CD4-positive, alpha-beta memory T cell (primary cell): ENCODE results near the gene CSF2RB. TPM values are rescaled to one million over a fixed set of nuclear protein-coding genes. Genes with fewer than 3 reads are reported as not detected.

Source experiments
- CTCF ChIA-PET: fragments of 350-600 bp; sonication (Branson Sonifier 250); formaldehyde crosslinking; loops from one replicate; lab custom pipeline; 2021; ENCODE audit warnings: inconsistent platforms; ENCODE audit not compliant: partially characterized antibody; lab: Charles Lee
- POLR2A ChIA-PET: fragments of 350-600 bp; sonication (Branson Sonifier 250); formaldehyde crosslinking; loops from one replicate; lab custom pipeline; 2021; ENCODE audit not compliant: partially characterized antibody; lab: Charles Lee
- DNase-seq, 5 donors: peaks; one replicate each; pipeline versions ENCODE4 v3.0.0 to v3.0.0-alpha.2; 2020 to 2022; ENCODE audit warnings: mixed read lengths in 1 of 5
- H3K27ac ChIP-seq: one replicate; pipeline ENCODE4 v1.7.0; 2013; ENCODE audit warnings: low read depth, low read length
- H3K27me3 ChIP-seq: 2 replicates; pipeline ENCODE4 v1.7.0; 2013; ENCODE audit warnings: mild to moderate bottlenecking, low read length, moderate library complexity; ENCODE audit not compliant: insufficient read depth
- H3K36me3 ChIP-seq: 2 replicates; pipeline ENCODE4 v1.7.0; 2013; ENCODE audit warnings: mild to moderate bottlenecking, low read length, moderate library complexity; ENCODE audit not compliant: insufficient read depth
- H3K4me1 ChIP-seq: 2 replicates; pipeline ENCODE4 v1.7.0; 2013; ENCODE audit warnings: mild to moderate bottlenecking, low read length, moderate library complexity; ENCODE audit not compliant: insufficient read depth
- H3K4me3 ChIP-seq, 2 donors: one replicate each; pipeline ENCODE4 v1.7.0; 2013; ENCODE audit warnings: low read length in 2 of 2, mild to moderate bottlenecking in 1 of 2
- H3K9me3 ChIP-seq, 2 donors: one replicate each; pipeline ENCODE4 v1.7.0; 2013; ENCODE audit warnings: low read length in 2 of 2, control low read depth in 1 of 2; ENCODE audit not compliant: control insufficient read depth in 1 of 2
- H3K27ac Mint-ChIP-seq, 7 donors: one replicate each; pipeline ENCODE4 v1.8.0; 2020 to 2021; ENCODE audit warnings: mixed read lengths in 7 of 7, mild to moderate bottlenecking in 6 of 7, inconsistent platforms in 3 of 7, moderate library complexity in 3 of 7
- H3K27me3 Mint-ChIP-seq, 2 donors: one replicate each; pipeline ENCODE4 v1.8.0; 2020 to 2021; ENCODE audit warnings: mixed read lengths in 2 of 2
- H3K36me3 Mint-ChIP-seq, 2 donors: one replicate each; pipeline ENCODE4 v1.8.0; 2020 to 2021; ENCODE audit warnings: mixed read lengths in 2 of 2, inconsistent platforms in 1 of 2, mild to moderate bottlenecking in 1 of 2
- H3K4me1 Mint-ChIP-seq, 4 donors: one replicate each; pipeline ENCODE4 v1.8.0; 2020 to 2021; ENCODE audit warnings: mixed read lengths in 4 of 4, mild to moderate bottlenecking in 1 of 4
- H3K4me3 Mint-ChIP-seq, 8 donors: one replicate each; pipeline ENCODE4 v1.8.0; 2020 to 2021; ENCODE audit warnings: mixed read lengths in 8 of 8, mild to moderate bottlenecking in 7 of 8, moderate library complexity in 6 of 8, inconsistent platforms in 3 of 8
- H3K9me3 Mint-ChIP-seq, 8 donors: one replicate each; pipeline ENCODE4 v1.8.0; 2020 to 2021; ENCODE audit warnings: mixed read lengths in 8 of 8, mild to moderate bottlenecking in 5 of 8, inconsistent platforms in 3 of 8, moderate library complexity in 1 of 8
- intact Hi-C: fragments of 100-400 bp; cut with micrococcal nuclease; formaldehyde crosslinking; loops from one replicate; pipeline ENCODE4 v1.15.1; 2023
- polyA plus RNA-seq, 2 donors: library from polyadenylated mRNA; unstranded; fragments of 300-500 nt; fragmentation: Illumina TruSeq; gene quantifications; one replicate each; pipeline ENCODE4 v1.2.3, GENCODE V29; 2021
- total RNA-seq, 2 experiments: library from RNA; stranded (reverse); gene quantifications; one replicate each; pipeline ENCODE4 v1.2.3, GENCODE V29; 2021

Gene CSF2RB
- total and polyA plus RNA-seq, 4 experiments from 2014 or later = 0.34 to 1.2 (median 1.2) TPM; not detected in 1

DNA sequence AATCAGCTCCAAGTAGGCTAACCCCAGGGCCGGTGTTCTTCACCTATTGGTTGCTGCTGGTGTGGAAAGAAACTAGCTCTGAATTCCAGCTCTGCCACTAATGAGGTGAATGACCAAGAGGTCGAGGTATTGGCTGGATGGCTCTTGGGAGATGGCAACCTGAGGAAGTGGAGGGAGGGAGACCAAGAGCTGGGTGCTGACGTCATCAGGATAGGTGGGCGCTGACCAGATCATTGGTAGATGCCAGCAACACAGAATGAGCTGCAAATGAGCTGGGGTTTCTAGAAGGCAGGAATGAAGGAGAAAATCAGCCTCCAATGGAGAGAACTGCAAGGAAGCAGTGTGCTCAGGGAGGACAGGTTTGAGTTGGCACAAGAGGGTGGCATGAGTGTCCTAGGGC is 14.7 kb upstream of the CSF2RB start:
- Histone ChIP-seq H3K4me1 (no peaks in the 10 kb centered on the region), H3K27ac (no peak overlapping the region), H3K27me3 (no peaks in the 10 kb centered on the region), H3K4me3 (no peak overlapping the region), H3K9me3 (peaks cover 0 to 3% of the 10 kb centered on the region in 2 donors), H3K36me3 (no peaks in the 10 kb centered on the region)
- CTCF ChIA-PET = interaction anchor here (1.2 kb wide), 1 partner anchor 43 kb away, joined by 3 read pairs; no protein-coding TSS in a partner anchor
- intact Hi-C loops = no loop called here
- no peak overlapping the region for H3K4me3 Mint-ChIP-seq
- H3K36me3 Mint-ChIP-seq = peaks cover 0 to 7% of the 10 kb centered on the region in 2 donors
- POLR2A ChIA-PET = no interaction called here
- no peak for DNase-seq
- H3K9me3 Mint-ChIP-seq = peaks cover 3 to 22% (median 14%) of the 10 kb centered on the region in 8 donors
- peaks cover 12 to 20% of the 10 kb centered on the region in 2 donors for H3K27me3 Mint-ChIP-seq
- peak overlapping the region in 1 of 7 donors; percentile 38 for H3K27ac Mint-ChIP-seq
- H3K4me1 Mint-ChIP-seq = peaks cover 0 to 8% (median 5%) of the 10 kb centered on the region in 4 donors

DNA sequence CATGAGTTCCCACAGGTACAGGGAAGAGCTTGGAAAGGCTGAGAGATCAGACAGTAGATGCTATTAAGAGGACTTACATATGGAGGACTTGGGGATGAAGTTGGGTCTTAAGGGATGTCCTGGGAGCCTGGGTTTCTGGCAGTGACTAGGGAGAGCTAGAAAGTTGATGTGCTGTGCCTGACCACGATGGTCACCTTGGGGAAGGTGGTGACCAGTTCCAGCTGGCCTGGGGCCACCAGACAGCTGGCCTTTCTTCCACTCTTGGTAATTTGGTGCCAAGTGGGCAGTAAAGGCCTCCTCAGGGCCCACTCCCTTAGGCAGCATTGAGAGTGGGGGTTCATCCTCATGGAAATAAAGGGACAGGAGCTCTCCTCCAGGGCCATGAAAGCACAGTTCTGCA is 13.9 kb upstream of the CSF2RB start:
- H3K27me3 ChIP-seq = no peaks in the 10 kb centered on the region
- peaks cover 3 to 22% (median 14%) of the 10 kb centered on the region in 8 donors for H3K9me3 Mint-ChIP-seq
- H3K36me3 ChIP-seq = no peaks in the 10 kb centered on the region
- no peak overlapping the region for H3K4me3 ChIP-seq
- POLR2A ChIA-PET = interaction anchor here (0.6 kb wide), 1 partner anchor 13 kb away, joined by 3 read pairs; no protein-coding TSS in a partner anchor
- CTCF ChIA-PET = interaction anchor here (1.2 kb wide), 1 partner anchor 43 kb away, joined by 3 read pairs; no protein-coding TSS in a partner anchor
- H3K27me3 Mint-ChIP-seq = peaks cover 14 to 24% of the 10 kb centered on the region in 2 donors
- no peak for DNase-seq
- H3K9me3 ChIP-seq = peaks cover 0 to 3% of the 10 kb centered on the region in 2 donors
- peaks cover 0 to 7% of the 10 kb centered on the region in 2 donors for H3K36me3 Mint-ChIP-seq
- no peak overlapping the region for H3K27ac ChIP-seq
- H3K4me3 Mint-ChIP-seq = no peak overlapping the region
- peaks cover 0 to 8% (median 5%) of the 10 kb centered on the region in 4 donors for H3K4me1 Mint-ChIP-seq
- H3K4me1 ChIP-seq = no peaks in the 10 kb centered on the region
- intact Hi-C loops = no loop called here
- no peak overlapping the region for H3K27ac Mint-ChIP-seq

DNA sequence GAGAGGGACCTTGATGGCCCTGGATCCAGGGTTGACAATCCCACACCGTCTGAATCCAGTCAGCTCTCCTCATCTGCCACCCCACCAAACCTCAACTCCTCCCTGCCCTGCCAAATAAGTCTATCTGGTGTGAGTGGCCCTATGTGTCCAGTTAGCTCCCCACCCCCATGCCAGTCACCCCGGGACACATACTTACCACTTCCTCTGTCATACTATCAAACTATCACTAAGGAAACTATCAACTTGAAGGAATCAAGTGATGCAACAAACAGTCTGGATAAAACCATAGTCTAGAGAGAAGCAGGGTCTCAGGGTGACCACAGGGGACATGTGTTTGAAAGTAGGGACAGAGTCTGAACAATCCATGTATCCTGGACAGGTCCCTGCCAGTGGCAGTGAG is 13.2 kb upstream of the CSF2RB start:
- peaks cover 14 to 28% of the 10 kb centered on the region in 2 donors for H3K27me3 Mint-ChIP-seq
- DNase-seq = no peak
- H3K27ac ChIP-seq = no peak overlapping the region
- ChIA-PET POLR2A (interaction anchor here (0.6 kb wide), 1 partner anchor 14 kb away, joined by 3 read pairs; no protein-coding TSS in a partner anchor), CTCF (no interaction called here)
- no peak overlapping the region for H3K4me3 Mint-ChIP-seq
- H3K36me3 Mint-ChIP-seq = peaks cover 0 to 2% of the 10 kb centered on the region in 2 donors
- H3K27ac Mint-ChIP-seq = peak overlapping the region in 1 of 7 donors; percentile 48
- no peak overlapping the region for H3K4me3 ChIP-seq
- intact Hi-C loops = no loop called here
- H3K9me3 ChIP-seq = peaks cover 0 to 3% of the 10 kb centered on the region in 2 donors
- peaks cover 0 to 8% (median 5%) of the 10 kb centered on the region in 4 donors for H3K4me1 Mint-ChIP-seq
- no peaks in the 10 kb centered on the region for H3K27me3 ChIP-seq
- H3K36me3 ChIP-seq = no peaks in the 10 kb centered on the region
- H3K9me3 Mint-ChIP-seq = peaks cover 3 to 21% (median 9%) of the 10 kb centered on the region in 8 donors
- H3K4me1 ChIP-seq = no peaks in the 10 kb centered on the region

DNA sequence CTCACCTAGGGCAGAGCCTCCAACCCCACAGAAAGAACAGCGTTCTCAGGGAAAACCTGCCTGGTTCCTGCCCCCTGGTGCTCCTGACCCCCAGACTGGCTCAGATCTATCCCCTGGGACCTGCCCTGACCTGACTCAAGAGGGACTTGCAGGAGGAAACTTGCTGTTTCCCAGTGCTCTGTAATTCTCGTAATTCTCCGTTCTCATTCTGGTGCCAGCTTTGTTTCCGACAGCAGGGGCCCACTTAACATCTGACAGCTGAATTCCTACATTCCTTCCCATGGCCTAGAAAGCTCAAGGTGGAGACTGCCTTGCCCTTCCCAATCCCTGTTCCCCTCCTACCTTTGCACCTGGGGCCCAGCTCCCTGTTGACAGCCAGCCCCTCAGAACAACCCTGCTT is 12.5 kb upstream of the CSF2RB start:
- CTCF ChIA-PET = no interaction called here
- POLR2A ChIA-PET = interaction anchor here (0.9 kb wide), 1 partner anchor 17 kb away, joined by 3 read pairs; no protein-coding TSS in a partner anchor
- Mint-ChIP-seq H3K27me3 (peaks cover 15 to 28% of the 10 kb centered on the region in 2 donors), H3K4me3 (peak overlapping the region in 3 of 8 donors; percentile 11 to 17 (median 11)), H3K36me3 (no peaks in the 10 kb centered on the region), H3K4me1 (peaks cover 0 to 8% (median 5%) of the 10 kb centered on the region in 4 donors), H3K9me3 (peaks cover 2 to 16% (median 6%) of the 10 kb centered on the region in 8 donors), H3K27ac (peak overlapping the region in 4 of 7 donors; percentile 19 to 90 (median 52))
- H3K27me3 ChIP-seq = no peaks in the 10 kb centered on the region
- H3K4me3 ChIP-seq = no peak overlapping the region
- intact Hi-C loops = no loop called here
- no peaks in the 10 kb centered on the region for H3K36me3 ChIP-seq
- DNase-seq = no peak
- peaks cover 0 to under 1% of the 10 kb centered on the region in 2 donors for H3K9me3 ChIP-seq
- no peak overlapping the region for H3K27ac ChIP-seq
- no peaks in the 10 kb centered on the region for H3K4me1 ChIP-seq

DNA sequence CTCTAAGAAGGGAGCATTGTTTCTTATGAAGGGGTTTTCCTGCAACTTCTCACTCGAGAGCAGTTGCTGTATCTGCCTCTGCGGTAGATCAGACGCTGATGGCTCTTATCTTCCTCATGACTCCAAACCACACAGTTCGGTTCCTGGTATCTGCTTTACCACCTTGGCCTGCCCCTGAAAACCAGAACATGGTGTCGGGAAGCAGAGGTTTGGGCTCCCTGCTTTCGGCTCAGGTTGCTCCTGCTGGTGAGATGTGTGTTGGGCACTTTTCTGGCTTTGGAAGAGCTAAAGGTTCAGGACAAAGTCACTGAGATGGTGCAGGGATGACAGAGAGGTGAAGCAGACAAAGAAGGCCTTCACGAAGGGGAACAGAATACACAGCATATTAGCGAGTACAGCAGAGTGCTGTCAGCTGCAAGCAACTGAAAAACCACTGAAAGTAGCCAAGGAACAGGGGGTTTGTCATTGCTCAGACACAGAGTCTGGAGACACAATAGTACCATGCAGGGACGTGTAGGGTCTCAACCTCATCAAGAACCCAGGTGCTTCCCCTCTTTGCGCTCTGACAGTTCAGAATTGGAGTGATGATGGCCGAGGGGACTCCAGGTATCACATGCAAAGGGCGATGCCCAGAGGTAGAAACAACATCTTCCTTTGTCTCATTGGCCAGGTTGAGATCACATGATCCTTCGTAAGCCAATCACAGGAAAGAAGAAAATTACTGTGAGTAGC is 11.9 kb upstream of the CSF2RB start:
- peak in 1 of 5 donors; percentile 34 for DNase-seq
- intact Hi-C loops = no loop called here

DNA sequence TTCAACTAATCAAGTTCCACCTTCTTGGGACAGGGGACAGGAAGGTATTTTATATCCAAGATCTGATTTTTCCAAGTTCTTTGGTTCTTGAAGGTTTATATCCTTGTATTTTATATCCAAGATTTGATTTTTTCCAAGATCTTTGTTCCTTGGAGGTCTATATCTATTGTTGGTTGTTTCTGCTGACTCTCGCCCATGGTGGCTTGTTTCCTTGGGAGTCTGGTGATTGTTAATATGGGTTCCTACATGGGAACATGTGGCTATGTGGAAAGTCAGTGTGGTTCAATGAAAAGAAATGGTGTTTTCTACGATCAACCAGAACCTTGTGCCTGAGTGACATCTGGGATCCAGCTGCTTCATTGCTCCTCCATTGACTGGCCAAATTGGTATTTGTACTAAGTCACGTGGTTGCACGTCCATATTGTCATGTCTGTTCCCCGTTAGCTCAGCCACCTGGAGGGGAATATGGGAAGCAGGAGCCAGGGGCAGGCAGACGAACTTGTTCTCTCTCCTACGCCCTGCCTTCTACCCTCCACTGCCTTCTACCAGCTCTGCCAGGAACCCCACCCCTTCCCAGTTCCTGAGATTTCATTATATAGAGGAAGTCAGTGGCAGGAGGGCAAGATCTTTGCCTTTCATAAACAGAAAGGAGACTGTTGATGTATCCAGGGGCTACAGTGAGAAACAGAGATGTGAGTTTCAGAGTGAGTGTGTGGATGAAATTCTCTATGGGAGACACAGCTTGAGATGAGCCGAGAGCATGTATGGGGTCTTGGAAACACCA is 11.1 kb upstream of the CSF2RB start:
- Histone ChIP-seq H3K36me3 (no peaks in the 10 kb centered on the region), H3K4me3 (no peak overlapping the region), H3K9me3 (no peaks in the 10 kb centered on the region), H3K27ac (no peak overlapping the region), H3K27me3 (no peaks in the 10 kb centered on the region), H3K4me1 (no peaks in the 10 kb centered on the region)
- POLR2A ChIA-PET = interaction anchor here (0.8 kb wide), 1 partner anchor 10 kb away, joined by 3 read pairs; no protein-coding TSS in a partner anchor
- Mint-ChIP-seq H3K36me3 (no peaks in the 10 kb centered on the region), H3K4me1 (peaks cover 0 to 8% (median 5%) of the 10 kb centered on the region in 4 donors), H3K9me3 (peaks cover 0 to 10% (median 4%) of the 10 kb centered on the region in 8 donors), H3K4me3 (no peak overlapping the region), H3K27me3 (peaks cover 17 to 25% of the 10 kb centered on the region in 2 donors), H3K27ac (no peak overlapping the region)
- CTCF ChIA-PET = no interaction called here
- DNase-seq = no peak
- intact Hi-C loops = no loop called here

More for the DNA sequence above, 11.9 kb upstream of the CSF2RB start:
- H3K36me3 ChIP-seq = no peaks in the 10 kb centered on the region
- H3K27ac ChIP-seq = no peak overlapping the region
- peaks cover 19 to 28% of the 10 kb centered on the region in 2 donors for H3K27me3 Mint-ChIP-seq
- CTCF ChIA-PET = no interaction called here
- H3K27ac Mint-ChIP-seq = peak overlapping the region in 6 of 7 donors; percentile 32 to 90 (median 37)
- H3K36me3 Mint-ChIP-seq = no peaks in the 10 kb centered on the region
- no peak overlapping the region for H3K4me3 ChIP-seq
- peak overlapping the region in 4 of 8 donors; percentile 11 to 30 (median 14) for H3K4me3 Mint-ChIP-seq
- H3K27me3 ChIP-seq = no peaks in the 10 kb centered on the region
- peaks cover 0 to 8% (median 5%) of the 10 kb centered on the region in 4 donors for H3K4me1 Mint-ChIP-seq
- no peaks in the 10 kb centered on the region for H3K9me3 ChIP-seq
- H3K4me1 ChIP-seq = no peaks in the 10 kb centered on the region
- POLR2A ChIA-PET = interaction anchor here (0.9 kb wide), 1 partner anchor 16 kb away, joined by 3 read pairs; no protein-coding TSS in a partner anchor
- peaks cover 2 to 10% (median 5%) of the 10 kb centered on the region in 8 donors for H3K9me3 Mint-ChIP-seq
